OCI-LY1 (cell line): ENCODE measurements around the gene ARHGAP22.

Source experiments
- H2AFZ ChIP-seq: fragments of 200-600 bp; sonication (generic), shearing (Covaris generic); 2 replicates; pipeline ENCODE4 v1.6.0; 2014; ENCODE audit warnings: antibody characterized with exemption, mild to moderate bottlenecking, low read length
- H3F3A ChIP-seq: fragments of 200-600 bp; sonication (generic), shearing (Covaris generic); 2 replicates; pipeline ENCODE4 v1.6.0; 2014; ENCODE audit warnings: mild to moderate bottlenecking, antibody characterized with exemption, low read length, moderate library complexity; ENCODE audit not compliant: insufficient read depth
- H3K27ac ChIP-seq: fragments of 200-600 bp; sonication (generic); 2 replicates; pipeline ENCODE4 v1.5.1; 2014; ENCODE audit warnings: low read length, mixed run types, mild to moderate bottlenecking, low read depth; ENCODE audit not compliant: poor library complexity, severe bottlenecking
- H3K27me3 ChIP-seq: fragments of 200-600 bp; sonication (generic); 2 replicates; pipeline ENCODE4 v1.6.0; 2014; ENCODE audit warnings: antibody characterized with exemption, mild to moderate bottlenecking, low read length, moderate library complexity; ENCODE audit not compliant: insufficient read depth
- H3K36me3 ChIP-seq: fragments of 200-600 bp; sonication (generic); 2 replicates; pipeline ENCODE4 v1.6.1; 2014; ENCODE audit warnings: mild to moderate bottlenecking, antibody characterized with exemption, low read length, moderate library complexity, mixed read lengths; ENCODE audit not compliant: insufficient read depth
- H3K4me1 ChIP-seq: fragments of 200-600 bp; sonication (generic); 2 replicates; pipeline ENCODE4 v1.5.1; 2014; ENCODE audit warnings: mild to moderate bottlenecking, low read length, moderate library complexity; ENCODE audit not compliant: insufficient read depth, severe bottlenecking
- H3K4me2 ChIP-seq: fragments of 200-600 bp; sonication (generic), shearing (Covaris generic); 2 replicates; pipeline ENCODE4 v1.6.1; 2014; ENCODE audit warnings: low read length
- H3K4me3 ChIP-seq: fragments of 200-600 bp; sonication (generic); 2 replicates; pipeline ENCODE4 v1.5.1; 2014; ENCODE audit warnings: low read length, low read depth, mild to moderate bottlenecking, mixed read lengths; ENCODE audit not compliant: poor library complexity, severe bottlenecking
- H3K79me2 ChIP-seq: fragments of 200-600 bp; shearing (Covaris generic); 2 replicates; pipeline ENCODE4 v1.6.1; 2016; ENCODE audit warnings: mixed run types, low read length, mixed read lengths; ENCODE audit not compliant: insufficient read depth
- H3K9ac ChIP-seq: fragments of 200-600 bp; sonication (generic), shearing (Covaris generic); 2 replicates; pipeline ENCODE4 v1.6.1; 2014; ENCODE audit warnings: mild to moderate bottlenecking, low read length, mixed read lengths
- H3K9me2 ChIP-seq: fragments of 200-600 bp; sonication (generic), shearing (Covaris generic); 2 replicates; pipeline ENCODE4 v1.6.1; 2014; ENCODE audit warnings: low read depth, mild to moderate bottlenecking, low read length, mixed read lengths
- H3K9me3 ChIP-seq: fragments of 200-600 bp; shearing (Covaris generic); 2 replicates; pipeline ENCODE4 v1.6.1; 2014; ENCODE audit warnings: low read length, mixed read lengths
- H4K20me1 ChIP-seq: fragments of 200-600 bp; sonication (generic), shearing (Covaris generic); 2 replicates; pipeline ENCODE4 v1.6.0; 2016; ENCODE audit warnings: mild to moderate bottlenecking, low read length; ENCODE audit not compliant: insufficient read depth
- EZH2 ChIP-seq: fragments of 200-600 bp; sonication (generic), shearing (Covaris generic); IDR thresholded peaks from 2 replicates; pipeline ENCODE4 v1.8.0; 2017; ENCODE audit warnings: borderline replicate concordance, mixed run types, mild to moderate bottlenecking, antibody characterized with exemption, low read length, moderate library complexity, mixed read lengths
- TF ChIP-seq, protein P1 (sequence below): fragments of 200-600 bp; sonication (generic), shearing (Covaris generic); IDR thresholded peaks from 2 replicates; pipeline ENCODE4 v1.5.1; 2017; ENCODE audit warnings: mild to moderate bottlenecking, antibody characterized with exemption, low read length, moderate library complexity, mixed read lengths

ARHGAP22 gene

DNA sequence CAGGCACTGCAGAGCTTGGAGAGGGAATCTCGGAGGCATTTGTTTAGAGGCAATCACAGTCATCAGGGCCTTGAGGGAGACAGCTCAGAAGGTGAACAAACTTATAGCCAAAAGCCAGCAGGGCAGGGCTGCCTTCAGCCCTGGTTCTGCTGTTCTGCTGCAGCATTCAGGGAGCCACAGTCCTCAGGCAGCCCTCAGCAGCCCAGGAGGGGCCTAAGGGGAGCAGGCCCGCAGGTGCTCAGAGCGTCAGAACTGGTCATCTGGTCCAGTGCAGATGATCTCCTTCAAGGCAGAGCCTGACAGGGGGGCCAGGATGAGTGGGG is 84.7 kb downstream of the ARHGAP22 start:
- Histone ChIP-seq H3K9me3 (no peaks in the 10 kb centered on the region), H3K27me3 (peaks cover 2% of the 10 kb centered on the region; the same call in 1 of the 2 replicates), H2AFZ (no peak overlapping the region), H3K79me2 (no peaks in the 10 kb centered on the region), H4K20me1 (no peaks in the 10 kb centered on the region), H3K9ac (no peak overlapping the region), H3K4me3 (no peak overlapping the region), H3K9me2 (no peaks in the 10 kb centered on the region), H3K4me2 (no peak overlapping the region), H3K4me1 (no peaks in the 10 kb centered on the region), H3K27ac (no peak overlapping the region), H3F3A (no peaks in the 10 kb centered on the region), H3K36me3 (no peaks in the 10 kb centered on the region)
- TF ChIP-seq, protein P1, sequence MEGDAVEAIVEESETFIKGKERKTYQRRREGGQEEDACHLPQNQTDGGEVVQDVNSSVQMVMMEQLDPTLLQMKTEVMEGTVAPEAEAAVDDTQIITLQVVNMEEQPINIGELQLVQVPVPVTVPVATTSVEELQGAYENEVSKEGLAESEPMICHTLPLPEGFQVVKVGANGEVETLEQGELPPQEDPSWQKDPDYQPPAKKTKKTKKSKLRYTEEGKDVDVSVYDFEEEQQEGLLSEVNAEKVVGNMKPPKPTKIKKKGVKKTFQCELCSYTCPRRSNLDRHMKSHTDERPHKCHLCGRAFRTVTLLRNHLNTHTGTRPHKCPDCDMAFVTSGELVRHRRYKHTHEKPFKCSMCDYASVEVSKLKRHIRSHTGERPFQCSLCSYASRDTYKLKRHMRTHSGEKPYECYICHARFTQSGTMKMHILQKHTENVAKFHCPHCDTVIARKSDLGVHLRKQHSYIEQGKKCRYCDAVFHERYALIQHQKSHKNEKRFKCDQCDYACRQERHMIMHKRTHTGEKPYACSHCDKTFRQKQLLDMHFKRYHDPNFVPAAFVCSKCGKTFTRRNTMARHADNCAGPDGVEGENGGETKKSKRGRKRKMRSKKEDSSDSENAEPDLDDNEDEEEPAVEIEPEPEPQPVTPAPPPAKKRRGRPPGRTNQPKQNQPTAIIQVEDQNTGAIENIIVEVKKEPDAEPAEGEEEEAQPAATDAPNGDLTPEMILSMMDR, result no peak
- TF ChIP-seq EZH2, result no peak

DNA sequence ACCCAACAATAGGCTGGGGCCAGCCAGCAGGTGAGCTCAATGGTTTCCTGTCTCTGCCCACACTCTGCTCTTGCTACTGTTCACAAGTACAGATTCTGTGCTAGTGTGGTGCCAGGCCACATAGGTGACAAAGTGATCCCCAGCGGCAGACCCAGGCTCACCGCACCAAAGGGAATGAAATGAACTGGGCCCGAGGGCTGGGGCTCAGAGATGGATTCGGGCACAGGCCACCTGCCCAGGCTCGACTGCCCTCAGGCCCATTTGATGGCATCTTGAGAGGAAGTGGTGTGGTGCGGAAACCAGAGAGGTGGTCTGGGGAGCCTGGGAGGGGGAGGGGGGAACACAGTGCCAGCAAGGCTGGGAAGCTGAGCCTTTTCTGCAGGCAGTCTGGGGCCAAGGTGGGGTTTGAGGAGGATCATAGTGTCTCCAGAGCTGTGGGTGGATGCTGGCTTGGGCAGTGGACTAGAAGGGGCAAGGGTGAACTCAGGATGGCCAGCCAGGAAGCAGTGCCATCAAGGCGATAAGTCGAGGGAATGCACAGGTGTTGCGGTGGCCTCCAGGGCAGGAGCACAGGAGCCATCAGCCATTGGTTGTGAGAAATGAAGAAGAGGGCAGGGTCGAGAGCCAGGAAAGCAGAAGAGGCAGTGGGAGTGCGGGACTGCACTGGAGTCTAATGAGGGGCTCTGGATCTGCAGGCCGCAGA is 85.2 kb downstream of the ARHGAP22 start:
- H3K9me2 ChIP-seq, result no peaks in the 10 kb centered on the region
- H3K27me3 ChIP-seq, result no peaks in the 10 kb centered on the region
- H2AFZ ChIP-seq, result no peak overlapping the region
- H3K4me3 ChIP-seq, result no peak overlapping the region
- no peaks in the 10 kb centered on the region for H3K9me3 ChIP-seq
- no peaks in the 10 kb centered on the region for H3K4me1 ChIP-seq
- H3K36me3 ChIP-seq, result no peaks in the 10 kb centered on the region
- H3K9ac ChIP-seq, result no peak overlapping the region
- H3K79me2 ChIP-seq, result no peaks in the 10 kb centered on the region
- H3F3A ChIP-seq, result no peaks in the 10 kb centered on the region
- TF ChIP-seq EZH2, result no peak
- TF ChIP-seq, protein P1, result no peak
- no peak overlapping the region for H3K27ac ChIP-seq
- no peak overlapping the region for H3K4me2 ChIP-seq
- H4K20me1 ChIP-seq, result no peaks in the 10 kb centered on the region

DNA sequence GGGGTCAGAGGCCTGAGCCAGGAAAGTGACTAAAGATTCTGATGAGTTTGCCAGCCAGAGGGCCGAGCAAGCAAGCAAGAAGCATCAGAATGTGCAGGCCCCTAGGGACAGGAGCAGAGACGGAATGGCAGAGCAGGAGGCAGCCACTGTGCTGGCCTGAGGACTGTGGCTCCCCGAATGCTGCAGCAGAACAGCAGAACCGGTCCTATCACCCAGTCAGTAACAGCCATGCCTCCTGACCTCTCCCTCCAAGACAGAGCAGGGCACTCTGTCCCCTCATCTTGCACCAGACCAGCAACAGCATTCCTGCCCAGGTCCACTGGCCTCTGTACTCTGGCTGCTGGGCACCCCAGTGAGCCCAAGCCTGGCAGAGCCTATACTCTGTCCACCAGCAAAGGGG is 85.9 kb downstream of the ARHGAP22 start:
- Histone ChIP-seq H3K4me3 (no peak overlapping the region), H3K9me3 (no peaks in the 10 kb centered on the region), H3K27me3 (no peaks in the 10 kb centered on the region), H3K9me2 (no peaks in the 10 kb centered on the region), H3K27ac (no peak overlapping the region), H3K79me2 (no peaks in the 10 kb centered on the region), H3F3A (no peaks in the 10 kb centered on the region), H4K20me1 (no peaks in the 10 kb centered on the region), H3K4me1 (no peaks in the 10 kb centered on the region), H2AFZ (no peak overlapping the region), H3K9ac (no peak overlapping the region), H3K4me2 (no peak overlapping the region), H3K36me3 (no peaks in the 10 kb centered on the region)
- TF ChIP-seq EZH2, result no peak
- TF ChIP-seq, protein P1, result no peak
